Loucy (cell line): Measurements from ENCODE around the gene DGKI.
A peak's percentile ranks its signal among the peaks of the same experiment; 100 is the strongest.

Source experiments
- H2AFZ ChIP-seq: fragments of 200-600 bp; sonication (generic); 2 replicates; pipeline ENCODE4 v1.6.0; 2016; ENCODE audit warnings: antibody characterized with exemption, mild to moderate bottlenecking, low read length, moderate library complexity
- H3F3A ChIP-seq: fragments of 200-600 bp; 2 replicates; pipeline ENCODE4 v1.6.0; 2016; ENCODE audit warnings: antibody characterized with exemption, low read depth, mild to moderate bottlenecking
- H3K27me3 ChIP-seq: fragments of 200-600 bp; sonication (generic); 2 replicates; pipeline ENCODE4 v1.6.1; 2014; ENCODE audit warnings: low read length, mild to moderate bottlenecking; ENCODE audit not compliant: insufficient read depth, poor library complexity, severe bottlenecking
- H3K36me3 ChIP-seq: fragments of 200-600 bp; sonication (generic); 2 replicates; pipeline ENCODE4 v1.6.1; 2016; ENCODE audit warnings: low read length; ENCODE audit not compliant: insufficient read depth
- H3K4me1 ChIP-seq: fragments of 200-600 bp; sonication (generic); 2 replicates; pipeline ENCODE4 v1.5.1; 2014; ENCODE audit warnings: low read length, mild to moderate bottlenecking; ENCODE audit not compliant: insufficient read depth, poor library complexity, severe bottlenecking
- H3K4me2 ChIP-seq: fragments of 200-600 bp; sonication (generic); 2 replicates; pipeline ENCODE4 v1.6.0; 2014; ENCODE audit warnings: antibody characterized with exemption, low read length, low read depth, mild to moderate bottlenecking; ENCODE audit not compliant: poor library complexity, severe bottlenecking
- H3K4me3 ChIP-seq: fragments of 200-600 bp; sonication (generic); 2 replicates; pipeline ENCODE4 v1.5.1; 2014; ENCODE audit warnings: low read length, mild to moderate bottlenecking, mixed read lengths; ENCODE audit not compliant: poor library complexity, severe bottlenecking
- H3K79me2 ChIP-seq: fragments of 200-600 bp; sonication (generic); 2 replicates; pipeline ENCODE4 v1.6.1; 2014; ENCODE audit warnings: low read length; ENCODE audit not compliant: insufficient read depth
- H3K9ac ChIP-seq: fragments of 200-600 bp; sonication (generic); 2 replicates; pipeline ENCODE4 v1.6.0; 2014; ENCODE audit warnings: mild to moderate bottlenecking, low read depth, low read length, moderate library complexity; ENCODE audit not compliant: poor library complexity, severe bottlenecking
- H3K9me2 ChIP-seq: fragments of 200-600 bp; sonication (generic); replicated peaks from 2 replicates; pipeline ENCODE4 v1.6.1; 2016; ENCODE audit warnings: low read depth, low read length, mixed read lengths
- H3K9me3 ChIP-seq: fragments of 200-600 bp; sonication (generic); 2 replicates; pipeline ENCODE4 v1.6.1; 2014; ENCODE audit warnings: mild to moderate bottlenecking, antibody characterized with exemption, low read length, low read depth; ENCODE audit not compliant: insufficient read depth
- H4K20me1 ChIP-seq: fragments of 200-600 bp; sonication (generic); 2 replicates; pipeline ENCODE4 v1.6.0; 2014; ENCODE audit warnings: antibody characterized with exemption, low read length, mild to moderate bottlenecking; ENCODE audit not compliant: insufficient read depth, poor library complexity, severe bottlenecking
- CTCF ChIP-seq: fragments of 200-600 bp; sonication (generic); conservative IDR thresholded peaks from 2 replicates; pipeline ENCODE4 v1.5.1; 2014; ENCODE audit warnings: mild to moderate bottlenecking, antibody characterized with exemption, low read length
- EZH2phosphoT487 ChIP-seq: fragments of 200-600 bp; IDR thresholded peaks from 2 replicates; pipeline ENCODE4 v1.6.1; 2018; ENCODE audit warnings: antibody characterized with exemption, mild to moderate bottlenecking, moderate library complexity, borderline replicate concordance

DGKI gene

GRCh38 chr7:137628216-137628615 lies 218.6 kb downstream of the DGKI start:
- no peak for TF ChIP-seq CTCF
- TF ChIP-seq EZH2phosphoT487: no peak
- H3K36me3 ChIP-seq: no peaks in the 10 kb centered on the region

GRCh38 chr7:137626469-137627067 lies 220.2 kb downstream of the DGKI start:
- Histone ChIP-seq H3K27me3 (peaks cover 4% of the 10 kb centered on the region), H3F3A (no peaks in the 10 kb centered on the region), H2AFZ (no peak overlapping the region), H3K9ac (no peak overlapping the region), H3K36me3 (no peaks in the 10 kb centered on the region), H3K4me2 (no peak overlapping the region), H3K79me2 (no peaks in the 10 kb centered on the region), H3K9me2 (no peaks in the 10 kb centered on the region), H3K9me3 (no peaks in the 10 kb centered on the region), H4K20me1 (no peaks in the 10 kb centered on the region), H3K4me3 (no peak overlapping the region), H3K4me1 (no peaks in the 10 kb centered on the region)
- peak; percentile 93 for TF ChIP-seq CTCF
- TF ChIP-seq EZH2phosphoT487: no peak

More at GRCh38 chr7:137628216-137628615, 218.6 kb downstream of the DGKI start:
- no peaks in the 10 kb centered on the region for H4K20me1 ChIP-seq
- H3K79me2 ChIP-seq: no peaks in the 10 kb centered on the region
- no peaks in the 10 kb centered on the region for H3K9me3 ChIP-seq
- no peaks in the 10 kb centered on the region for H3K4me1 ChIP-seq
- no peak overlapping the region for H3K4me2 ChIP-seq
- no peak overlapping the region for H2AFZ ChIP-seq
- no peak overlapping the region for H3K4me3 ChIP-seq
- no peak overlapping the region for H3K9ac ChIP-seq
- H3K9me2 ChIP-seq: no peaks in the 10 kb centered on the region
- H3F3A ChIP-seq: no peaks in the 10 kb centered on the region
- peaks cover 4% of the 10 kb centered on the region for H3K27me3 ChIP-seq

- Histone ChIP-seq H2AFZ (no peak overlapping the region), H3F3A (no peaks in the 10 kb centered on the region), H3K4me3 (no peak overlapping the region), H3K27me3 (peaks cover 4% of the 10 kb centered on the region), H3K9ac (no peak overlapping the region), H3K4me2 (no peak overlapping the region), H3K79me2 (no peaks in the 10 kb centered on the region), H3K4me1 (no peaks in the 10 kb centered on the region), H4K20me1 (no peaks in the 10 kb centered on the region), H3K9me2 (no peaks in the 10 kb centered on the region), H3K36me3 (no peaks in the 10 kb centered on the region), H3K9me3 (no peaks in the 10 kb centered on the region)
- TF ChIP-seq CTCF (no peak), EZH2phosphoT487 (no peak)
These were observed 221.6 kb downstream of the DGKI start for GRCh38 chr7:137625197-137625596.
